HT-29 (cell line): ENCODE results near the gene FAM193A. TPM values are rescaled to one million over a fixed set of nuclear protein-coding genes. Genes with fewer than 3 reads are reported as not detected.
"Not testable (repeated sequence)": the region's sequence is repeated elsewhere in the genome, so short reads cannot be mapped to it uniquely, and the experiment has no call there.

Experiments
- DNase-seq: peaks from one replicate; pipeline ENCODE4 v3.0.0-alpha.2; 2015; ENCODE audit warnings: low spot score
- total RNA-seq: library from RNA; depleted of rRNA; stranded (reverse); fragments of >200 nt; shearing (Covaris generic); gene quantifications from 2 replicates; pipeline ENCODE4 v1.2.3, GENCODE V29; 2014

The FAM193A gene
- total RNA-seq, 1 experiment from 2014 or later = 13.8 TPM

DNA sequence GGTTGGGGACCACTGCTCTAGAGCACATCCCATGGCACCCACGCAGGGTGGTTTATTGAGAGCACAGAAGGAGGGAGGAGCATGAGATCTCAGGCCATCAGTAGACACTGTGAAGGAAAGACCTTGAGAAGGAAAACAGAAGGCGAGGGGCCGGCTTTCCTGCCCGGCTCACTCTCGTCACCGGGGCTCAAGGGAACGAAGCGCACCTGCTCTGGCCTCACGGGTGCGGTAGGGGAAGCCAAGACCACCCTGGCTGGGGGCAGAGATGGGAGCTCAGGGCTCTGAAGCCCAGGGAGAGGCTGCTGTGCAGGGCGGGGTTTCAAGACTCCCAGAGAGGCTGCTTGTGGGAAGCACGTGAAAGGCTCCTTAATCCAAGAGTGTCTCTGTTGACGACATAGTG is 113.8 kb downstream of the FAM193A start:
- no peak for DNase-seq

DNA sequence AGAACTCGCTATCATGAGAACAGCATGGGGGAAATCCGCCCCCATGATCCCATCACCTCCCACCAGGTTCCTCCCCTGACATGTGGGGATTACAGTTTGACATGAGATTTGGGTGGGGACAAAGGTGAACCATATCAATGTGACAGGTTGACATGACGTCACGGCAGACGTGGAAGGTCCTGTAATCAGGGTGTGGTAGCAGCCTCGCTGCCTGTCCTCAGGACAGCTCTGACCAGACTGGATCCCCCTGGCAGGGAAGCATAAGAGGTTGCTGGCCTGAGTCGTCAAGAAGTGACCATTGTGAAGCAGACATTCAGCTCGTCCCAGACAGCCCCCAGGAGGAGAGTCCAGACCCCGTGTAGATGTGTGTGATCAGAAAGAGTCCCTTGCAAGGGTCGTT is 115.1 kb downstream of the FAM193A start:
- no peak for DNase-seq

DNA sequence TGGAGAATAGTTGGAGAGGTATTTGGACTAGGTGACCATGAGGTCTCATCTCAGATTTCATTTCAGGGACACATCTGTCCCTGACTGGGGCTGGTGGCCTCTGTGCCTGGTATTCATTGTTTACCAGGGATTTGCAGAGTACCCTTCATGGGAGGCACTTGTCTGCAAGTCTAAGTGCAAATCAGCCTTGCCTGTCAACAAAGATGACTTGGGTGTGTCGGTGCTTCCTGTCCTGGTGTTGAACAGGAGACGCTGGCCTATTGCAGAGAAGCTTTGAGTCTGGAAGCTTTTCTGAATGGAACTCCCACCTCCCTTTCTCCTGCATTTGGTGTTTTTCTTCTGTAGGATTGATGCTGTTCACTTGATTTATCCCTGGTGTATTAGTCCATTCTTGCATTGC is 115.6 kb downstream of the FAM193A start:
- no peak for DNase-seq

DNA sequence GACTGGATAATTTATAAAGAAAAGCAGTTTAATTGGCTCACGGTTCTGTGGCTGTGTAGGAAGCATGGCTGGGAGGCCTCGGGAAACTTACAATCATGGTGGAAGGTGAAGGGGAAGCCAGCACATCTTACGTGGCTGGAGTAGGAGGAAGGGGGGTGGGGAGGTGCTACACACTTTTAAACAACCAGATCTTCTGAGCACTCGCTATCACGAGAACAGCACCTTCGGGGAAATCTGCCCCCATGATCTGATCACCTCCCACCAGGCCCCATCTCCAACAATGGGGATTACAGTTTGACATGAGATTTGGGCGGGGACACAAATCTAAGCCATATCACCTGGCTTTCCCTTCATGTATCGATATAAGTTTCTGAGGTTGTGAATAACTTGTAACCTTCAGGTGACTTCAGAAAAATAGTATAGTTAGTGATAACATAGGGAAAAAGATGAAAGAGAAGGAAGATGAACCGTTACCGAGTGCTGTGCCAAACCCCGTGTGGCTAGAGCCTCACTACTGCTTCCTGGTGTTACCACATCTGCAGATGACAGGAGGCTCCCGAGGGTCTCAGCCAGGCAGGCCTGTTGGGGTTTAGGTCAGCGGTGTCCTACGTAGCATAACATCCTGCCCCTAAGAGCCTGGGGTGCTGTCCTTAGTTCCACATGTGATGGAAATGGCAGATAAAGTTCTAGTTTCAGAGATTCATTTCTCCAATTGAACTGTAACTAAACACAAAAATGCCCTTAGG is 116.1 kb downstream of the FAM193A start:
- DNase-seq = no peak

DNA sequence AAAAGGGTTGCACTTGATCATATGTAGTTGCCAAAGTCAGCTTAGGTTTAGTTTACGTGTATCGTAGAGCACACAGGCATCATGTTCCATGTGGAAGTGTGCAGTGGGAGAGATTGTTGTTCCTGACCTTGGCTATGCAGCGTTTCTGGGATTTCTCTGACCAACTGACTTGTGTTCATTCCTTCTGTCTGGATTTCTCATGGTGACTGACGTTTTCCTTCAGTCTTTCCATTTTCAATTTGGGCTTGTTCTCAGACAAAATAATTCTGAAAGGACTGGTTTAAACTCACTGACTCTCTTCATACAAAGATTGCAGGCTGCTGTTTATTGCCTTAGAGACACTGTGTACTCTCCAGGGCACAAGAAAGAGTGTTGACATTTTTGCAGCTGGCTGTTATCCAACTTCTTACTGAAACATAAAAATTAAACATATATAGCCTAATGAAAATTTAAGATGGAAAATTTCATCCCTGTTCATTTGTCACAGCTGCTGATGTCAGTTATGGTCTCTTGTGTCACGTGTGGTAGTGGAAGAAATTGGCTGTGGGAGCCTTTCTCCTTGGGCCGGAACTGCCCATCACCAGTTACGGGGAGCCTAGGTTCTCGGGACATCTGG is 124.3 kb downstream of the FAM193A start:
- DNase-seq = no peak

DNA sequence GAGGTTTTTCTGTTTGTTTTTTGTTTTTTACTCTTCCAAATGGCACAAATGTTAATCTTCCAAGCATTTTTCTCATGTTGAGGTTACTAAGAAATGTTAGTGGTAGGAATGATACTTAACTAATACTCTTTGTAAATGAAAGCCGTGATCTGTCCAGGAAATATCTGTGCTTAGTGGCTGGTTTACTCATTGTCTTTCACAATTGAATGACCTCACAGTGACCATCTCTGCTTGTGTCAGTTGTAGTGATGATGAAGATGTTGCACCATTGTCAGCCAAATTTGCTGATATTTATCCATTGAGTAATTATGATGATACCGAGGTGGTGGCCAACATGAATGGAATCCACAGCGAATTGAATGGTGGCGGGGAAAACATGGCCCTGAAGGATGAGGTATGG is 126.2 kb downstream of the FAM193A start:
- no peak for DNase-seq

DNA sequence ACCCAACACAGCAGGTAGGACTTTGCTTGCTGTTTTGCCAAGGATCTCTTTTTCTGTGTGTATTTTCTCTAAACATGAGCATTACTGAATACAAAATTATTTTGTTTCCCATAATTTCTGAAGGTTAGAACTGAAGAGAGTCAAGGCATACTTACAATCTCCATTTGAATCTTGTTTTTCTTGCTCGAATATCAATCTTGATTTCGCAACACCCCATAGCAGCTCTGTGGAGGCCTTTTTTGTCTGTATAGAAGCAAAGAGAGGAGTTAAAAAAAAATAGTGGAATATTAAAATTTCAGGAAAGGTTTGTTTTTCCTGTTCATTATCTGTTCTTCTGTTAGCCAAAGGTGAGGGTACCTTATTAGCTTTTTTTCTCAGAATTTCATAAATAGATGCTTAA is 126.8 kb downstream of the FAM193A start:
- DNase-seq = no peak

DNA sequence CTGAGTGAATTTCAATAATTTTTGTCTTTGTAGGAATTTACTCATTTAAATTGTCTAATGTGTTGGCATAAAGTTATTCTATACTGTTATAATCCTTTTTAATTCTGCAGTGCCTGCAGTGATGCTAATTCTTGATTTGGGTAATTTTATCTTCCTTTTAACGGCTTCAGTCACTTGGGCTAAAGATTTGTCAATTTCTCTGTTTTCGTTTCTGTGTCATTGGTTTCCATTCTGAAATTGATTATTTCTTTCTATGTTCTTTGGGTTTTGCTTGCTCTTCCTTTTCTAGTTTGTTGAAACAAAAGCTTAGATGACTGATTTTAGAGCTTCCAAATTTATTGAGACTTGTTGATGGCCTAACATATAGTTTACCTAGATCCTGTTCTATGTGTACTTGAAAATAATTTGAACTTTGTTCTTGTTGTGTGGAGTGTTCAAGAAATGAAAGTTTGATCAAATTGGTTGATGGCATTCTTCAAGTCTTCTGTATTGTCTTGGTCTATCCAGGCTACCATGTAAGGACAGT is 130.3 kb downstream of the FAM193A start:
- DNase-seq = no peak

DNA sequence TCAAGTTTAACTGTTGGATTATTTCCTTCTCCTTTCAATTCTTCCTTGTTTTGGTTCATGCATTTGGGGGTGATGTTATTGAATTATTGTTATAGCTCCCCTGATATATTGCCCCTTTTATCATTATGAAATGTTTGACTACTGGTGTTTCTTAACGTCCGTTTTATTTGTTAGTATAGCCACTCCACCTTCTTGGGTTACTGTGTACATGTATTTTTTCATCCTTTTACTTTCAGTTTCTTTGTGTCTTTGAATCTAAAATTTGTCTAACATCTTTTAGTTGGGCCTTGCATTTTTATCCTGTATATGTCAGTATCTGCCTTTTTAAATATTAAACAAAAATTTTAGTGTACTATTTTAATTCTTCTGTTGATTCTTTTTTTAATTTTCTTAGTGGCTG is 131.0 kb downstream of the FAM193A start:
- no peak for DNase-seq

DNA sequence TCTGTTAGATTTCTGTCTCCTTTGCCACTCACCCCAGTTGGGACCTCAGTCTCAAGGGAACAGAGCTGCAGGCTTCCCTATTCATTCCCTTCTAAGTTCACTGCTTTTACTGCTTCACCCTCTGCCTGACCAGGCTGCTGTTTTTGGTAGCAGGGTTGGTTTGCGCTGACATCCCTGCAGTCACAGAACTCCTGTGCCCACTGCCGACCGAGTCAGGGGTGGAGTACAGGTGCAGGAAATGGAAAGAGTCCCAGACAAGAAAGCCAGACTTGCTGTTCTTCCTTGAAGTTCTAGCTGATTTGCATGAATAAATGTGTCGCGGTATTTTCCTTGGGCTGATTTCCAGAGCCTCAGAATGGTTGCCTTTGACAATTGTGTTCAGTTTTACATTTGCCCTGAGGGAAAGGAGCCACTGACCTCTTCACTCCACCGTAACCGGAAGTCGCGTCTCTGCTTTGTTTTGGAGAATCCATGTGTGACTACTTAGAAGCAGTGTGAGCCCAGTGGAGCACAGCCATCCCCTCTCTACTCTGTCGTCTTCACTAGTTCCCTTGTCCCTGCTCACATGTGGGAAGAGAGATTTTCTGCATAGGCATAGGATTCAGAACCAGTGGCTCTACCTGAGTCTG is 134.9 kb downstream of the FAM193A start:
- DNase-seq = no peak

DNA sequence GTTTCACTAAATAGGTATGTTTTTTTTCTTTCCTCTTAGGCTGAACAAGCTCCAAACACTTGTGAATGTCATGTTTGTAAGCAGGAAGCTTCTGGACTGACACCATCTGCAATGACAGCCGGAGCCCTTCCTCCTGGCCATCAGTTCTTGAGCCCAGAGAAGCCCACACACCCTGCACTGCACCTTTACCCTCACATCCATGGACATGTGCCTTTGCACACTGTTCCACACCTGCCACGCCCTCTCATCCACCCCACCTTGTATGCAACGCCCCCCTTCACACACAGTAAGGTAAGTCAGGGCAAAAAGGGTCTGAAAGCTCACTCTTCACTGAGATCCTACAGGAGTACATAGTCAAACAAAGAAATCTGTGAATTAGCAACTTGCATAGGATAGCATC is 135.6 kb downstream of the FAM193A start:
- no peak for DNase-seq

DNA sequence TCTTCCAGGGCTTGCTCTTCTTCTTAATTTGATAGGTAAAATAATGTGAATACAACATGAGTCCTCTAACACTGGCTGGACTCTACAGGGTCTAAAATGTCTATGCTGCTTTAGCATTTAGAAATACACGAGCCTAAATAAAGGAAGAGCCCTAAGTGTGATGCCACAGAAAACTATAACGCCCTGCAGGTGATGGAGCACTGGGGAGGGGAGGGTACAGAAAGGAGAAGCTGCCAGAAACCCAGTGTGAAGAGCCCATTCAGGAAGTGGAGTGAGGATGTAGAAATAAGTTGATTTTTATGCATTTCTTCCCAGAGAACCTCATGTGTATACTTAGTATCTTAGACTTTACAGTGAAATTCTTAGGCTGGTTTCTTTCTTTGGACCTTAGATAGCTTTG is 136.3 kb downstream of the FAM193A start:
- DNase-seq = no peak

DNA sequence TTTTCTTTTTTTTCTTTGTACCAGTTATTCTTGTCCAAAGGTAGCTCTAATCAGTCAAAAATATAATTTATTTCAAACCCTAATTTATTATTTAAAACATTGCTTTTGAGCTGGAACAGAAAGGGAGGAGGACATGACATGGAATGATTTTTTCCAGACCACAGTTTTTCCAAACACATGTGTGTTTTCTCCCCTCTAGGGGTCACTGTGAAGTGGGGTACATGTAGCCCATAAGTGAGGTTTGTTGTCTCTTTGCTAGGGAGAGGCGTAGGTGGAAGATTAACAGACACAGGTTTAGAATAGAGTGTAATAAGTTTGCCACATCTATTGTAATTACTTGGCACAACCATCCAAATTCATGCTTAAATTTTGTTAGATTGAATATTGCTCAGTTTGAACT is 136.7 kb downstream of the FAM193A start:
- peak; percentile 25 for DNase-seq

DNA sequence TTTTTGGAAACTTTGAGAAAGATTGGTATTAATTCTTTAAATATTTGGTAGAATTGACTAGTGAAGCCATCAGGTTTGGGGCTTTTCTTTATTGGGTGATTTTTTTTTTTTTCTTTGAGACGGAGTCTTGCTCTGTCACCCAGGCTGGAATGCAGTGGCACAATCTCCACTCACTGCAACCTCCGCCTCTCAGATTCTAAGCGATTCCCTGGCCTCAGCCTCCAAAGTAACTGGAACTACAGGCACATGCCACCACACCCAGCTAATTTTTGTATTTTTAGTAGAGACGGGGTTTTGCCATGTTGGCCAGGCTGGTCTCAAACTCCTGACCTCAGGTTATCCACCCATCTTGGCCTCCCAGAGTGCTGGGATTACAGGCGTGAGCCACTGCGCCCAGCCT is 143.3 kb downstream of the FAM193A start:
- DNase-seq = not testable (repeated sequence)

DNA sequence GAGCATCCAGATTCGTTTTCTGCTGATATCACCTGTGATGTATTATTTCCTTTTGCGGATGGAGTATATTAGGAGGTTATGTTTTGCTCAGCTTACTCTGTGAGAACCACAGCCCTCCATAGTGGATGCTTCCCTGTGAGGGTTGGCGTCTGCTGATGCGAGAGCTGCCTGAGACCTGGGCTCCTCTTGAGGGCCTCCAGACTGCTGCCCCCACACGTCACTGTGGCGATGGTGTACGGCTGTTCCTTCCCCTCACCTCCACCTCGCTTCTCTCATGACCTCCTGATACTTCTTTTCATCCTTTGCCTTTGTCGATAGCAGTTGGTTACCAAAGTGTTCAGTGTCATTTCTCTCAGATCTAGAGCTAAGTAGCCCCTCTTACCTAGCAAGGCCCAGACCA is 148.0 kb downstream of the FAM193A start:
- no peak for DNase-seq

DNA sequence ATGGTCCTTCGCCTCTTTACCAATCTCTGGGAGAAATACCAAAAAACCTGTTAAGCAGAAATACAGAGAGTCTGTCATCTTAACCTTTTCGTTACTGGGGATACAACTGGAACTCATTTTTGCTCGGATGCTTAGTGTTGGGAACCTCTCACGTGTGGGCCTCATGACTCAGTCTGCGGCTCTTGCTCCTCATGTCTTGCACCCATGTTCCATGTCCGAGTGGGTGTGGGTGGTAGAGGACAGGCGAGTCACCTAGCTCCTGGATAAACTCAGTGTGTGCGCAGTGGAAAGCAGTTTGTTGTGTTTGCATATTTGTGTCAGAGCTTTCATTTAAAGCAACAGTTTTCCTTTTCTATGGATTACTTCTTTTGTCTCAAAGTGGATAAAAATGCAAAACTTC is 149.1 kb downstream of the FAM193A start:
- DNase-seq = no peak

DNA sequence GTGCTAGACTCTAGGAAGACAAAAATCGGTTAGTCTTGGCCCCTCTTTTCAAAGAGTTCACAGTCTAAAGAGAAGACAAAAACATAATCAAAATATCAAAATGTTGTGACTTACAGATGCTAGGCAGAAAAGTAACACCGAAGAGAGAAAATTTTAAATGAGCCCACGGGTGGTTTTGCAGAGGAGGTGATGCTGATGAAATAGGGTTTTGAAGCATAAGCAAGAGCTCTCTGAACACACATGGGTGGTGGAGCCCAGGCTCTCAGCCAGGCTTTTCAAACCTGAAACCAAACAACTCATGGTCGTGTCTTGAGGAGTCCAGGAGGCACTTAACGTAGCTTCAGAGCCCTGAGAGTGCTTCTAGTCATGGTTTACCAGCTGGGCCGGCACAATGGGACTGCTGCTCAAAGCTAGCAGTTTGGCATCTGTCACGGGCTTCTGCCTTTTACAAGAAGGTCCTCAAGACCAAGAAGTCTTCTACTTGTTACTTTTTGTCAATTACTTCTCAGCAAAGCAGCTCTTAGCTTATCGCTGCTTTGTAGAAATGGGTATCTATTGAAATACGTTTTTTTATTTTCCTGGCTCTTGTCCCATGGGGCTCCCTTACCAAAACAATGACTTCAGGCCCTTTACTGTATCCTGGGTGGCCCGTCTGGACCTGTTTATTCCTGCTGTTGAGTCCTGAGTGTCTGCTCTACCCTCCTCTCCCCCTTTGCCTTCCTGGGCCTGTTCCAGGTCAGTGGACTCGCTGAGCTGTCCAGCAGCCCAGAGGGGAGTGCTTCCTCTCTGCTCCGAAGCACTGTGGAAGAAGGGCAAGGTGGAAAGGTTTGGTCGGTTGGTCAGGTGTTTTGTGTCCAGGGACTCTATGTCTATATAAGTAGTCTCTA is 150.2 kb downstream of the FAM193A start:
- DNase-seq = no peak

DNA sequence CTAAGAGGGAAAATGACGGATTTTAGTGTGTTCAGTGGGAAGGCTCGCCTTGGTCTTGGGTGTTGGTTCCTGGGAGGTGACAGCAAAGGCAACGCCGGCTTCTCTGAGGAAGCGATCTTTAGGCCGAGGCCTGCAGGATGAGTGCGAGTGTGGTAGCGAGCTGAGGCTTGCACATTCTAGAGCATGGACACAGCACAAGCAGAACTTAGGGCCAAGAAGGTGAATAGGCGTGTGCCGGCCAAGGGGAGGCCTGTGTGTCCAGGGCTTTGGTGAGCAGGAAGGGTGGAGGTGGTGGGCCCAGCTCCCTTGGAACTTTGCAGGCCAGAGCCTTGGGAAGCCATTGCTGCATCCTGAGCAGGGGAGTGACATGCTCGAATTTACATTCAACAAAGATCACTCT is 151.8 kb downstream of the FAM193A start:
- DNase-seq = no peak

DNA sequence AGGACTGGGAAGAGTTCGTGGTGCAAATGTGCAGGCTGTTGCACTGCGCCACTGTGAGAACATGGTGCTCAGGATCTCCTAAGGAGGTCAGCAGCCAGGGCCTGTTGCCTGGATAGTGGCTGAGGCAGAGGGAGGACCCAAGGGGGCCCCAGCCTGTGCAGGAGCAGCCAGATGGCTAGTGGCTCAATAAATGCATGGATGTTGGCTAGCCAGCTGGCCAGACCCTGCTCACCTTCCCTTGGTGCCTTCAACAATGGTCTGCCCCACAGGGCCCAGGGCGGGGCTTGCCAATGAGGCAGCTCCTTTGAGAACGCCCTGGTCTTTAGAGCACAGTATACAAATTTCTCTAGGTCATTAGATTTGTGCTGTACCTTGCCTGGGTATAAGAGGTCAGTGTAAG is 152.2 kb downstream of the FAM193A start:
- no peak for DNase-seq

DNA sequence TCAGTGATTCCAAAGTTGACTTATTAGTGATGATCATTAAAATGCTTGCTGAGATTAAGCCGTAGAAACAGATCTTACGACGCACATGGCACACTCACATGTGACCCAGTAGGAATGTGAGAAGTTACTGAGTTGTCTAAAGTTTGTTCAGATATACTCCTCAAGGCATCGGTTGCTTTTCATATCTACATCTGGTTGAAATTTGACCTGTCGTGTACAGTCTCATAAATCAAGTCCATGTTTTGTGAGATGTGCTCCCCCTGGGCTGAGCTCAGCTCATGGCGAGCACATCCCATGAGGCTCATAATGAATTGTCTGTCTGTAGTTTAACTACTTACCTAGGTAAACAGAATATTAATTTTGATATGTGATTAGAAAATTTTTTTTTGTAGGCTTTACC is 152.7 kb downstream of the FAM193A start:
- no peak for DNase-seq

DNA sequence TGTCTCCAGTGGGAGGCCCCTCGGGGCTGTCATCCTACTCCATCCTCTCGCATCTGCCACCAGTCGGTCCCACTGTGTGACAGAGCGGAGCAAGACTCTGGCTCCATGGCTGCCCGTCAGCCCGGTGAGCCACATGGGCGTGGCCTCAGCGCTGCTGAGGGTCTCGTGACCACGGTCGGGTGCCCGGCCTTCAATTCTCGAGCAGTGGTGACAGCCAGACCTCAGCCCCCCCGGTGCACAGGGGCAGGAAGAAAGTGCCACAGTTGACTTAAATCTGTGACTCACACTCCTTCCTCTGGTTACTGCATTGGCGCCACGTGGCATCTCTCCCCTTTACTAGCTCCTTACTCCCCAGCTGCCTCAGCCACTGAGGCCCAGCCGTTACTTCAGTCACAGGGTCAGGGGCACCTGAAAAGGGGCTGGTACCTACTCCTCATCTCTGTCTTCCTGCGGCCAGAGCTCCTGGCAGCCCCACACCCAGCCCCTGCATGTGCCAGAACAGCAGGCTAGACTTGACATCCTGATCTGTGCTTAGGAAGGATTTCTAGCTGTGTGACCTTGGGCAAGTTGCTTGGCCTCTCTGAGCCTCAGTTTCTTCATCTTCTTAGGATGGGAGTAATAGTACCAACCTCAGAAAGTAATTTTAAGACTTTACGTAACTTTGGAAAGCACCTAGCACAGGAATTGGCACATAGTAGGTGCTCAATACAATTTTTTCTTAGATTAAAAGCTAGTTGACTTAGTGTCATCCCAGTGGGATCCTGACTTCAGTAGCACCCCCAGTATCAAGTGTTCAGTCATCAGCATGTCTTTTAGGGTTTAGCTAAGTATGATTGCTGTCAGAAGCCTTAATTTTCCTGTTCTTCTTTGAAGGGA is 153.6 kb downstream of the FAM193A start:
- no peak for DNase-seq
